OCI-M1 (cell line): ENCODE data around the gene DNAJC7.
A peak's percentile ranks its signal among the peaks of the same experiment; 100 is the strongest.
"Not testable (repeated sequence)": the region's sequence is repeated elsewhere in the genome, so short reads cannot be mapped to it uniquely, and the experiment has no call there.

ENCODE experiments used
- DNase-seq: peaks from one replicate; lab custom pipeline; 2025; lab: John Stamatoyannopoulos, UW

The DNAJC7 gene

GRCh38 chr17:42012363-42012762 lies 4.9 kb downstream of the DNAJC7 start:
- not testable (repeated sequence) for DNase-seq

- DNase-seq: peak; percentile 20
Measured at GRCh38 chr17:42010898-42011516, 6.2 kb downstream of the DNAJC7 start.

- not testable (repeated sequence) for DNase-seq
Measured at GRCh38 chr17:42010266-42010680, 7.0 kb downstream of the DNAJC7 start.

DNA sequence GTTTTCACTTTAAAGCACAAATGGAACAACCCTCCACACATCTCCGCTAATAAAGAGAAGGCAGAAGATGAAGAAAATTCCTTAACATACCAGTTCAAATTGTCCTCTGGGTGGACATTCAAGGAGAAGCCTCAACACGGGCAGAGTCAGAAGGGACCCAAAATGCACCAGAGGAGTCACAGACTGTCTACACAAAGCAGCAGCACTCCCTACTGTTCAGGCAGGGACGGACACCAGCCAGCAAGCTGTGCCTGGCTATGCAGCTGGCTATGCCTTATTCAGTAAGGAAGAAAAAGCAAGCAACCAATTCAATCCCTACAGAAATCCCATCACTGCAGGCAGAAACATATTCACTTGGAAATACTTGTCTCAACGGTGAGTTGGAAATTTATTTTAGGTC lies 8.1 kb downstream of the DNAJC7 start:
- DNase-seq: no peak

GRCh38 chr17:42005166-42005565 lies 12.1 kb downstream of the DNAJC7 start:
- DNase-seq: no peak

GRCh38 chr17:42002792-42003301 lies 14.4 kb downstream of the DNAJC7 start:
- DNase-seq: no peak

GRCh38 chr17:42002175-42002791 lies 15.0 kb downstream of the DNAJC7 start:
- DNase-seq: no peak

DNA sequence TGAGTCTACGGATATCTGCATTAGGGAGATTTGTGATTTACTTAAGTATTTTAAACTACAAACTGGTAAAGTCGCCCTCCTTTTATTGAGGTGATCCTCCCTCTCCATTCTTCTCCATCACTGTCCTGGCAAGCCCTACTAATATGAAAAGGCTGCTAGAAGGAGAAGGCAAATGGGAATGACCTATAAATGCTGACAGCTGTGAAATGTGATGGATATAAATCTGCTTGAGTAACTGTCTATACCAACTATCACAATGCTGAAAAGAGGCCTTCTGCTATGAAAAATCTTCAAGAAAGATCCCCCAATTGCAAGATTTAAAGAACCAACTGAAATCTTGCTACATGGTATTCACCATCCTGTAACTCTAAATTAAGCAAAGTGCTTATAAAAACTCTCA lies 15.5 kb downstream of the DNAJC7 start:
- no peak for DNase-seq

DNA sequence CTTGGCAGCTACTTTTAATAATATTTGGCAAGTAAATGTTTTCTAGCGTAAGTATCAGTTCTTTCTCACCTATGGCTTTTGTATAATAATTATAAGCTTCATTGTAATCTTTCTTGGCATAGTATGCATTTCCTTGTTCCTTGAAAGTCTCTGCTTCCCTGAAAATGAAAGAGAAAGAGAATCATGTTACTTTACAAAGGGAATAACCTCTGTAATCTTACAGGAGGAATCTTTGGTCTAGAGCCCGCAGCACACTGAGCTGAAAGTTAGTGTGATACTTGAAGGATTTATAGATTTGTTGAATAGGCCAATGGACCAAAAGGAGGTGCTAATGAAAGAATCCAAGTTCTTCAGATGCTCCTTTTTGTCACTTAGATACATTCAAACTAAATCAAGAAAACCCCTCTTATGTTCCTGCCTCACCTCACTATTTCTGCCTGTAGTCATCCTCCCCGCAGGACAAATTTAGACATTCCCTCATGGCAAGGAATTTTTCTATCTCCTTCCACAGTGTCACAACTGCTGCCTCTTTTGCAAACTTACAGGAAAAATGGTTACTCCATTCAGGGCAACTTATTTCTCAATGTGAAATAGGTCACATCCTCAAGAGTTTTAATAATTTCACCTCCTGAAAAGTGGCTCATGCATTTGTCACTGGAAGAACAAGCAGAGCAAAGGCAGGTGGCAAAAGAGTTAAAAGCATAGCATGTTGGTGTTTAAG lies 16.7 kb downstream of the DNAJC7 start:
- no peak for DNase-seq

GRCh38 chr17:41998497-41998896 lies 18.7 kb downstream of the DNAJC7 start:
- no peak for DNase-seq

DNA sequence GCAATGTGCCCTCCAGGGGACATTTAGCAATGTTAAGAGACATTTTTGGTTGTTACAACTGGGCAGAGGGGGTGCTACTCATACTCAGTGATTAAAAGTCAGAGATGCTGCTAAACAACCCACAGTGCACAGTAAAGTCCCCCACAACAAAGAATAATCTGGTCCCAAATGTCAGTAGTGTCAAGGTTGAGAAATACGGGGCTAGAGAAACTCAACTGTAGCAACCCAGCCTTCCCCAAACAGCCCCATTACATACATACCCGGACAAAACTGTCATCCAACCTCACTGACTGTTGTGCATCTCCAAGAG lies 20.4 kb downstream of the DNAJC7 start:
- no peak for DNase-seq

GRCh38 chr17:41992576-41992975 lies 24.7 kb downstream of the DNAJC7 start:
- DNase-seq: no peak

DNA sequence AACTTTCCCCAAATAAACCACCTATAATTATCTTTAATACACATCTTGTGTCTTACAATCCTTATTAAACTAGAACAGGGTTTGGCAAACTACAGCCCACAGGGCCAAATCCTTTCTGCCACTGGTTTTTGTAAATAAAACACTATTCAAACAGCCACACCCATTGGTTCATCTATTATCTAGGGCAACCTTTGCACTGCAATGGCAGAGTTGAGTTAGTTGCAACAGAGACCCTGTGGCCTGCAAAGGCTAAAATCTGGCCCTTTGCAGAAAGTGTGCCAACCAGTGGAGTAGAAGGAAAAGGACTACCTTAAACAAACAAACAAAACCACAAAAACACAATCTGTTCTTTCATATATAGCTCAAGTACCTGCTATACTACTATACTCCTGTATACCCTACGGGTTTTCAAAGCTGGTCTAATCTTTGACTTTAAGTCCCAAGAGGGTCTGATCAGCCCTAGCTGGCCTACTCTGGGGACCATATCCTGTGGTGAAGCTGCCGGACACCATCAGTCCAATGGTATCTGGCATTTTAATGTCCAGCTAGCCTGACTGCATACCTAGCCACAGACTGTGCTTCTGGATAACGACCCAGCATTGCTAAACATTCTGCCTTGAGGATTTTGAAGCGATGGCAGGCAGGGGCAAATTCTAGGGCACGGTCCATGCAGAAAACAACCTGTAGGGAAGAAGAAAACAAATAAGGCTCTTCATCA lies 27.4 kb downstream of the DNAJC7 start:
- no peak for DNase-seq

DNA sequence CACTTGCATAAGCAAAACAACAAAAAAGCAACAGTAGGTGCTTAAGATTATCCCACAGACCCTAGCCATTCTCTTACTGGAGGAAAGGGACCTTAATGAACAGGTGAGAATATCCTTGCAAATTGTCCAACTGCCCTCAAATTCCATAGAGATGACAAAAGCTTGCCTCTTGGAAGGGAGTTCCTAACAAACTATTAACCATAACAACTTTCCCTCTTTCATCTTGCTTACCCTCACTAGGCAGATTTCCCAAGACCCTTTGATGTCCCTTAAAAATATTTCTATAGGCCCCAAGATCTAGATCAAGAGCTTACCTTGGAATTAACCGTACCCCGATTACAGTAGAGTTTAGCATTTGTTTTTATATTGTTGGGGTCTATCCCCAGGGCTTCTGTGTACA lies 28.8 kb downstream of the DNAJC7 start:
- no peak for DNase-seq

GRCh38 chr17:41987642-41988041 lies 29.6 kb downstream of the DNAJC7 start:
- DNase-seq: no peak

- no peak for DNase-seq
Measured at GRCh38 chr17:41986634-41987033, 30.6 kb downstream of the DNAJC7 start.

- DNase-seq: no peak
Measured at GRCh38 chr17:41985919-41986318, 31.3 kb downstream of the DNAJC7 start.

DNA sequence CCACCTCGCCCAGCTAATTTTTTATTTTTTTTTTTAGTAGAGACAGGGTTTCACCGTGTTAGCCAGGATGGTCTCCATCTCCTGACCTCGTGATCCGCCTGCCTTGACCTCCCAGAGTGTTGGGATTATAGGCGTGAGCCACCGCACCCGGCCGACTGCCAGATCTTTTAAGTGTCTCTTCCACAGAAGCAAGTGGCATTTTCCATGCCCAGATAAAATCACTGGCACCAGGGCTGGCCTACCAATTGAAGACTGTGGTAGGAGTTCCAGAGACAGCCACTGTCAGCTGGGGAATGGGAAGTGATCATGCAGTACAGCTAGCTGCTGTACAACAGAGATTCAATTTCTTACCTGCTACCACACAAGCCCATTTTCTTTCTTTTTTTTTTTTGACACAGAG lies 32.8 kb downstream of the DNAJC7 start:
- DNase-seq: no peak

GRCh38 chr17:41982026-41982760 lies 35.0 kb downstream of the DNAJC7 start:
- DNase-seq: no peak

GRCh38 chr17:41977991-41978390 lies 39.2 kb downstream of the DNAJC7 start:
- no peak for DNase-seq

DNA sequence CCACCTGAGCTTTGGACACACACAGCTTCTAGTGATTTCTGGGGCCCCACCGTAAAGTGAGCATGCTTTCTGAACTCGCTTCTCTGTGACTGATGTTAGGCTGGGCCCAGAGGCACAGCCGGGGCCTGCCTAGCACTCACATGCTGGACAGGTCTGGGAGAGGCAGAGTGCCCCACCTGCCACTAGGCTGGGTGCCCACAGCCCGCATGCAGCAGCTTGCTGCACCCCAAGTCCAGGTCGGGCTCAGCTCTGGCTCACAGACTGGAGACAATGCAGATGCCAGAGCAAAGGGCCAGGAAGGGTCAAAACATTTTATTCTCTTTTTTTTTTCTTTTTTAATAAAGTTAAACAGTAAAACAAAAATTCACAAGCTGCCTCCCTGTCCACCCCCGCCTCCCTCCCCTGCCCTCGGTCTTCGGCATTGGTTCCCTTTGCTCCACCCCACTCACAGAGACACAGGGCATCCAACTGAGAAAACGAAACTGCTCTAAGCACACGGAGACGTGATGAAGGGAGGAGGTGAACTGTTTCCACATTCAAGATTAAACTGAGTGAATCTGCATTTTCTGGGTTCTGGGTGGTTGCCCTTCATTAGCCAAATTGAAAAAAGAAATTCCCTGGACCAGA lies 41.0 kb downstream of the DNAJC7 start:
- no peak for DNase-seq
